Hepatocyte (in vitro differentiated cells): ENCODE results near the gene WLS. TPM values are rescaled to one million over a fixed set of nuclear protein-coding genes. Genes with fewer than 3 reads are reported as not detected.

Source experiments
- DNase-seq: peaks from one replicate; pipeline ENCODE4 v3.0.0-alpha.2; 2016; ENCODE audit warnings: low spot score
- H2AFZ ChIP-seq: fragments of 200-600 bp; sonication (generic); 2 replicates; pipeline ENCODE4 v1.6.0; 2016; ENCODE audit warnings: antibody characterized with exemption, mild to moderate bottlenecking
- H3K27ac ChIP-seq: fragments of 200-600 bp; sonication (generic); 2 replicates; pipeline ENCODE4 v1.5.1; 2016; ENCODE audit warnings: mild to moderate bottlenecking
- H3K27me3 ChIP-seq: fragments of 200-600 bp; sonication (generic); 2 replicates; pipeline ENCODE4 v1.6.1; 2016
- H3K36me3 ChIP-seq: fragments of 200-600 bp; sonication (generic); replicated peaks from 2 replicates; pipeline ENCODE4 v1.5.1; 2016; ENCODE audit warnings: low read depth; ENCODE audit not compliant: insufficient read depth
- H3K4me1 ChIP-seq: fragments of 200-600 bp; sonication (generic); 2 replicates; pipeline ENCODE4 v1.5.1; 2016; ENCODE audit warnings: mild to moderate bottlenecking, moderate library complexity; ENCODE audit not compliant: insufficient read depth
- H3K4me2 ChIP-seq: fragments of 200-600 bp; sonication (generic); 2 replicates; pipeline ENCODE4 v1.6.0; 2016
- H3K4me3 ChIP-seq: fragments of 200-600 bp; sonication (generic); 2 replicates; pipeline ENCODE4 v1.5.1; 2016; ENCODE audit warnings: mild to moderate bottlenecking
- H3K79me2 ChIP-seq: fragments of 200-600 bp; sonication (generic); 2 replicates; pipeline ENCODE4 v1.6.0; 2017; ENCODE audit warnings: mild to moderate bottlenecking
- H3K9me2 ChIP-seq: fragments of 200-600 bp; sonication (generic); replicated peaks from 2 replicates; pipeline ENCODE4 v1.6.0; 2017; ENCODE audit warnings: mild to moderate bottlenecking; ENCODE audit not compliant: insufficient read depth
- H3K9me3 ChIP-seq: fragments of 200-600 bp; sonication (generic); 2 replicates; pipeline ENCODE4 v1.5.1; 2016; ENCODE audit warnings: low read depth, mild to moderate bottlenecking
- H4K20me1 ChIP-seq: fragments of 200-600 bp; sonication (generic); 2 replicates; pipeline ENCODE4 v1.6.0; 2016; ENCODE audit warnings: mild to moderate bottlenecking; ENCODE audit not compliant: insufficient read depth, poor library complexity, severe bottlenecking
- EZH2 ChIP-seq: fragments of 200-600 bp; sonication (generic); IDR thresholded peaks from 2 replicates; pipeline ENCODE4 v1.6.1; 2016; ENCODE audit warnings: antibody characterized with exemption, mild to moderate bottlenecking, borderline replicate concordance
- EZH2phosphoT487 ChIP-seq: fragments of 200-600 bp; sonication (generic); IDR thresholded peaks from one replicate; pipeline ENCODE4 v1.6.1; 2018; ENCODE audit warnings: antibody characterized with exemption, mild to moderate bottlenecking, low read depth, moderate library complexity; ENCODE audit not compliant: unreplicated experiment, severe bottlenecking
- WGBS: methylation state at CpG from one replicate; pipeline ENCODE4 v1.1.6; 2016; ENCODE audit warnings: low lambda C conversion rate; ENCODE audit errors: missing lambda C conversion rate; 5-methylcytosine and 5-hydroxymethylcytosine counted together
- polyA plus RNA-seq: library from polyadenylated mRNA; unstranded; fragments of >200 nt; fragmentation: Nextera tagmentation; extraction: Ambion mirVana; gene quantifications from 2 replicates; pipeline ENCODE4 v1.2.1, GENCODE V29; 2016
- total RNA-seq: library from RNA; depleted of rRNA; stranded (reverse); fragments of >200 nt; gene quantifications from 2 replicates; pipeline ENCODE4 v1.2.3, GENCODE V29; 2014
- TF ChIP-seq, protein P1 (sequence below): fragments of 200-600 bp; sonication (generic); IDR thresholded peaks from 2 replicates; pipeline ENCODE4 v1.5.1; 2016; ENCODE audit warnings: antibody characterized with exemption, mild to moderate bottlenecking; ENCODE audit not compliant: poor library complexity

WLS gene
- total and polyA plus RNA-seq, 2 experiments from 2014 or later = 79.9 to 102 TPM

DNA sequence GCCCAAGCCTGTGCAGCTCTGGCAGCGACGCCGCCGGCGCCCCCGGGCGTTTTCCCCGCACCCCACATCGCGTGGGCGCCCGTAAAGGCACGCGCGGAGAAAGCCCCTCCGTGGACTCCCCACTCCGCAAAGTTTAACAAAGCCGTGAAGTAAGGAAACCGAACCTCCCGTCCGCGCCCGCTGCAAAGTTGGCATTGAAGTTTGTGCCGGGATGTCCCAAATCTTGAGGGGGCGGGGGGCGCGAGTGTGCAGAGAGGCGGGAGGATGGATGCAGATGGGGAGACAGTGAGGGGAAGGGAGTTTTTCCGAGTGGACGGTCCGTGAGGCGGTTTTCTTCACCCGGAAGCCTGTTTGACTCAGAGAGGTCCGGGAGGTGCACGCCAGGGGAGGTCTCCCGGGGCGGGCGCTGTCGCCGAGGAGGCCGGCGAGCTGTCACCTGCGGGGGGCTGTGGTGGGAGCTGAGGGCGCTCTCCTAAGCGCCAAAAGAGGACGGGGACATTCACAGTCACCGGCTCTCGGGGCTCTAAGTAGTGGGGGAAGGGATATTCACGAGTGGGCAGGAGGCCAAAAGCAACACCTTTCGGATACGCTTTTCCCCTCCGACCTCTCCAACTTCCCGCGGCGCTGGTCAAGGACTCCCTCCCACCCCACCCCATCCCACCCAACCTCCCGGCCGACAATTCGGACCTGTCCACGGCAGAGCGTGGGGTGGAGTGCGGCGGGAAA is 1.3 kb downstream of the WLS start:
- DNase-seq = peak; percentile 32
- H3K4me3 ChIP-seq = peak overlapping the region; percentile 92
- peak overlapping the region; percentile 94 for H3K4me2 ChIP-seq
- H3K27ac ChIP-seq = peak overlapping the region; percentile 87
- no peaks in the 10 kb centered on the region for H3K27me3 ChIP-seq
- peaks cover 10% of the 10 kb centered on the region for H4K20me1 ChIP-seq
- H3K9me2 ChIP-seq = no peaks in the 10 kb centered on the region
- TF ChIP-seq EZH2phosphoT487 (no peak), EZH2 (no peak)
- TF ChIP-seq, protein P1, sequence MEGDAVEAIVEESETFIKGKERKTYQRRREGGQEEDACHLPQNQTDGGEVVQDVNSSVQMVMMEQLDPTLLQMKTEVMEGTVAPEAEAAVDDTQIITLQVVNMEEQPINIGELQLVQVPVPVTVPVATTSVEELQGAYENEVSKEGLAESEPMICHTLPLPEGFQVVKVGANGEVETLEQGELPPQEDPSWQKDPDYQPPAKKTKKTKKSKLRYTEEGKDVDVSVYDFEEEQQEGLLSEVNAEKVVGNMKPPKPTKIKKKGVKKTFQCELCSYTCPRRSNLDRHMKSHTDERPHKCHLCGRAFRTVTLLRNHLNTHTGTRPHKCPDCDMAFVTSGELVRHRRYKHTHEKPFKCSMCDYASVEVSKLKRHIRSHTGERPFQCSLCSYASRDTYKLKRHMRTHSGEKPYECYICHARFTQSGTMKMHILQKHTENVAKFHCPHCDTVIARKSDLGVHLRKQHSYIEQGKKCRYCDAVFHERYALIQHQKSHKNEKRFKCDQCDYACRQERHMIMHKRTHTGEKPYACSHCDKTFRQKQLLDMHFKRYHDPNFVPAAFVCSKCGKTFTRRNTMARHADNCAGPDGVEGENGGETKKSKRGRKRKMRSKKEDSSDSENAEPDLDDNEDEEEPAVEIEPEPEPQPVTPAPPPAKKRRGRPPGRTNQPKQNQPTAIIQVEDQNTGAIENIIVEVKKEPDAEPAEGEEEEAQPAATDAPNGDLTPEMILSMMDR = no peak
- no peaks in the 10 kb centered on the region for H3K36me3 ChIP-seq
- H3K79me2 ChIP-seq = peaks cover 57% of the 10 kb centered on the region
- H2AFZ ChIP-seq = peak overlapping the region; percentile 95
- no peaks in the 10 kb centered on the region for H3K9me3 ChIP-seq
- under 1% methylated on average over 57 of the region's 62 CpGs for WGBS
- peaks cover 12% of the 10 kb centered on the region for H3K4me1 ChIP-seq

DNA sequence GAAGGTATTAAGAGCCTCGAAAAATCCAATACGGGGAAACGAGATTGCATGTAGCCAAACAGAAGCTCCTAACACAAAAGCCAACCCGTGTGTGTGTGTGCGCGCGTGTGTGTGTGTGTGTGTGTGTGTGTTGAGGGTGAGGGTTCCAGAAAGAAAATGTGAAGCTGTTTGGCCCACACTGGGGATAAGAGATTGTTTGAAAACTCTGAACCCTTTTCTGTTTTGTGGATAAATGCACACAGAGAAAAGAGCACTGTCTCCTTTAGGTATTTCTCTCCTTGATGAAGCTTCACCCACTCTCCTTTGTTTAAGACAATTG is 1.9 kb downstream of the WLS start:
- 6% methylated on average over 7 of the region's 7 CpGs for WGBS
- no peaks in the 10 kb centered on the region for H3K9me3 ChIP-seq
- peak; percentile 16 for DNase-seq
- H3K4me3 ChIP-seq = peak overlapping the region; percentile 92
- TF ChIP-seq EZH2phosphoT487 (no peak), EZH2 (no peak)
- TF ChIP-seq, protein P1 = no peak
- H3K9me2 ChIP-seq = no peaks in the 10 kb centered on the region
- peaks cover 63% of the 10 kb centered on the region for H3K79me2 ChIP-seq
- H3K27ac ChIP-seq = peak overlapping the region; percentile 87
- no peak overlapping the region for H2AFZ ChIP-seq
- no peaks in the 10 kb centered on the region for H3K36me3 ChIP-seq
- no peaks in the 10 kb centered on the region for H3K27me3 ChIP-seq
- H4K20me1 ChIP-seq = peaks cover 10% of the 10 kb centered on the region
- H3K4me2 ChIP-seq = peak overlapping the region; percentile 94
- H3K4me1 ChIP-seq = peaks cover 12% of the 10 kb centered on the region

DNA sequence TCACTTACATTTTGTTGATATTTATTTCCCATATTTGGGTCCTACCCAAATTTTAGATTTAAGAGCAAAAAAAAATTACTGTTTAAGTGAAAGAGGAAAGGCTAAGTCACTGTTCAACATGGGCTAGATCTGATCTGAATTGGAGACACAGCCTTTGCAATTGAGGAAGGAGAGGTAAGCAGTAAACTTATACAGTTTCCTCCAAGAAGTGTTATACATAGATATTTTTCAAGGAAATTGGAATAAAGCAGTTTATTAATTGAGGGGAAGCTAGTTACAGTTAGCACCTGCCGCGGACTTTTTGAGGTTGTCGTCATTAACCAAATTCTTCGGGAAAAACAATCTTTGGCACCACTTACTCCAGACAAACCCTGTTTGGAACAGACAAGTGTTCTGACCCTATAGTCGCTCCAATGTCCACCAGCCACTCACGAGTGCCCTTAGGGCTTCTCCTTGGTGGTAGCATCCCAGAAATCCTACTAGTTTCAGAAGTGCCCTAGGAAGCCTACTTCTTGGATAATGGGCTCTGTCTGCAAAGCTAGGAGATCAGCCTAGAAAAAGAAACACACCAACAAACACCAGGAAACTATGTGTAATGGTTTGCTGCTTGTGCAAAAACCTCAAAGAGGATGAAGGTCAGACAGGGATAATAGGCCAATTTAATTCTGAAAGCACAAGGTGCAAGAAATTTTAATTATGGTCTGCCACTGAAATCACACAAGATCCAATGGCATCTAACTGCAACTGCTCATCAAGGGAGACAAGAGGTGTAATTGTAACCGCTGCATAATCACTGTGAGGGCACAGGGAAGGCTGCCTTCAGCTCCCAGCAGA is 2.5 kb downstream of the WLS start:
- H4K20me1 ChIP-seq = peaks cover 10% of the 10 kb centered on the region
- H3K79me2 ChIP-seq = peaks cover 69% of the 10 kb centered on the region
- peak overlapping the region; percentile 94 for H3K4me2 ChIP-seq
- DNase-seq = no peak
- peak overlapping the region; percentile 87 for H3K27ac ChIP-seq
- WGBS = 49% methylated on average over 7 of the region's 7 CpGs
- no peaks in the 10 kb centered on the region for H3K36me3 ChIP-seq
- no peak overlapping the region for H2AFZ ChIP-seq
- H3K9me3 ChIP-seq = no peaks in the 10 kb centered on the region
- H3K9me2 ChIP-seq = no peaks in the 10 kb centered on the region
- no peaks in the 10 kb centered on the region for H3K27me3 ChIP-seq
- peaks cover 12% of the 10 kb centered on the region for H3K4me1 ChIP-seq
- peak overlapping the region; percentile 92 for H3K4me3 ChIP-seq
- TF ChIP-seq EZH2phosphoT487 = no peak
- TF ChIP-seq, protein P1 = no peak
